Cerebellar cortex (tissue), 1 donor: ENCODE measurements around the gene HTR2B.
"Not testable (repeated sequence)": the region's sequence is repeated elsewhere in the genome, so short reads cannot be mapped to it uniquely, and the experiment has no call there.

Experiments
- DNase-seq: peaks from one replicate; pipeline ENCODE4 v3.0.0-alpha.2; 2015; ENCODE audit warnings: low spot score

HTR2B gene

GRCh38 chr2:231133365-231134099, 8.7 kb upstream of the HTR2B start:
- no peak for DNase-seq

GRCh38 chr2:231132129-231132528, 7.3 kb upstream of the HTR2B start:
- no peak for DNase-seq

- no peak for DNase-seq
These were observed 5.7 kb upstream of the HTR2B start for GRCh38 chr2:231130336-231131056.

- DNase-seq = no peak
These were observed 4.4 kb upstream of the HTR2B start for GRCh38 chr2:231129216-231129615.

GRCh38 chr2:231128541-231128940, 3.7 kb upstream of the HTR2B start:
- no peak for DNase-seq

GRCh38 chr2:231127936-231128335, 3.1 kb upstream of the HTR2B start:
- no peak for DNase-seq

- no peak for DNase-seq
These were observed 2.6 kb upstream of the HTR2B start for GRCh38 chr2:231127480-231127879.

- DNase-seq = no peak
These were observed 1.3 kb upstream of the HTR2B start for GRCh38 chr2:231126123-231126522.

- peak; percentile 34 for DNase-seq
These were observed 1.4 kb downstream of the HTR2B start for GRCh38 chr2:231123362-231123898.

- DNase-seq = peak; percentile 49
These were observed 6.3 kb downstream of the HTR2B start for GRCh38 chr2:231118614-231118942.

- peak; percentile 37 for DNase-seq
These were observed 6.8 kb downstream of the HTR2B start for GRCh38 chr2:231117922-231118613.

GRCh38 chr2:231117148-231117547, 7.7 kb downstream of the HTR2B start:
- no peak for DNase-seq

GRCh38 chr2:231115651-231116050, 9.2 kb downstream of the HTR2B start:
- no peak for DNase-seq

GRCh38 chr2:231113489-231113888, 11.4 kb downstream of the HTR2B start:
- DNase-seq = no peak

GRCh38 chr2:231111987-231112386, 12.9 kb downstream of the HTR2B start:
- DNase-seq = no peak

- DNase-seq = no peak
These were observed 14.3 kb downstream of the HTR2B start for GRCh38 chr2:231110551-231110950.

GRCh38 chr2:231104115-231104713, 20.6 kb downstream of the HTR2B start:
- DNase-seq = peak; percentile 79

GRCh38 chr2:231102772-231103171, 22.1 kb downstream of the HTR2B start:
- no peak for DNase-seq

- no peak for DNase-seq
These were observed 23.9 kb downstream of the HTR2B start for GRCh38 chr2:231100990-231101389.

- DNase-seq = not testable (repeated sequence)
These were observed 24.5 kb downstream of the HTR2B start for GRCh38 chr2:231100321-231100720.

- no peak for DNase-seq
These were observed 24.9 kb downstream of the HTR2B start for GRCh38 chr2:231099918-231100317.

- no peak for DNase-seq
These were observed 30.0 kb downstream of the HTR2B start for GRCh38 chr2:231094736-231095346.
